Liver (tissue), 9 donors: ENCODE data around the gene PGGHG. TPM values are rescaled to one million over a fixed set of nuclear protein-coding genes. Genes with fewer than 3 reads are reported as not detected.

Source experiments
- DNase-seq: peaks from one replicate; pipeline ENCODE4 v3.0.0-alpha.2; 2017; ENCODE audit warnings: low spot score
- H3K27ac ChIP-seq, 2 donors: one replicate each; pipeline ENCODE4 v1.7.0; 2013; ENCODE audit warnings: inconsistent platforms in 2 of 2, low read length in 2 of 2, control low read depth in 1 of 2, low read depth in 1 of 2, mild to moderate bottlenecking in 1 of 2
- H3K27me3 ChIP-seq, 4 donors: one replicate each; pipeline versions ENCODE4 v1.6.1 to v1.7.0; 2013; ENCODE audit warnings: low read length in 3 of 4, inconsistent platforms in 1 of 4, mild to moderate bottlenecking in 1 of 4, moderate library complexity in 1 of 4; ENCODE audit not compliant: control insufficient read depth in 4 of 4, insufficient read depth in 4 of 4
- H3K36me3 ChIP-seq, 4 donors: one replicate each; pipeline versions ENCODE4 v1.6.1 to v1.7.0; 2013; ENCODE audit warnings: low read length in 3 of 4, mild to moderate bottlenecking in 3 of 4, low read depth in 1 of 4, moderate library complexity in 1 of 4; ENCODE audit not compliant: control insufficient read depth in 4 of 4, insufficient read depth in 3 of 4
- H3K4me1 ChIP-seq, 4 donors: one replicate each; pipeline versions ENCODE4 v1.6.1 to v1.7.0; 2013; ENCODE audit warnings: low read length in 3 of 4, mild to moderate bottlenecking in 3 of 4, moderate library complexity in 1 of 4; ENCODE audit not compliant: control insufficient read depth in 4 of 4, insufficient read depth in 4 of 4
- H3K4me3 ChIP-seq, 3 donors: one replicate each; pipeline versions ENCODE4 v1.6.1 to v1.7.0; 2013; ENCODE audit warnings: low read length in 3 of 3, control low read depth in 1 of 3, low read depth in 1 of 3, mild to moderate bottlenecking in 1 of 3
- H3K9ac ChIP-seq, 2 donors: one replicate each; pipeline ENCODE4 v1.7.0; 2013; ENCODE audit warnings: low read length in 2 of 2, mild to moderate bottlenecking in 2 of 2, moderate library complexity in 2 of 2, control low read depth in 1 of 2, low read depth in 1 of 2
- H3K9me3 ChIP-seq, 4 donors: one replicate each; pipeline versions ENCODE4 v1.6.1 to v1.7.0; 2013; ENCODE audit warnings: low read length in 3 of 4; ENCODE audit not compliant: control insufficient read depth in 4 of 4
- FOXA2 ChIP-seq: IDR thresholded peaks from 2 replicates; pipeline ENCODE4 v1.6.1; 2016; ENCODE audit warnings: antibody characterized with exemption
- GABPA ChIP-seq, 2 donors: IDR thresholded peaks in 1 of 2; conservative IDR thresholded peaks in 1 of 2; 2 replicates each; pipeline ENCODE4 v1.6.1; 2016; ENCODE audit warnings: antibody characterized with exemption in 2 of 2, mild to moderate bottlenecking in 1 of 2, moderate library complexity in 1 of 2
- HNF4A ChIP-seq, 2 donors: conservative IDR thresholded peaks; 2 replicates each; pipeline ENCODE4 v1.6.1; 2016; ENCODE audit warnings: antibody characterized with exemption in 2 of 2, mild to moderate bottlenecking in 2 of 2
- HNF4G ChIP-seq: IDR thresholded peaks from 2 replicates; pipeline ENCODE4 v1.6.1; 2016; ENCODE audit warnings: antibody characterized with exemption
- JUND ChIP-seq, 2 donors: IDR thresholded peaks; 2 replicates each; pipeline ENCODE4 v1.6.1; 2016; ENCODE audit warnings: antibody characterized with exemption in 2 of 2
- MAX ChIP-seq: IDR thresholded peaks from 2 replicates; pipeline ENCODE4 v1.6.1; 2016; ENCODE audit warnings: antibody characterized with exemption
- RAD21 ChIP-seq, 2 donors: IDR thresholded peaks; 2 replicates each; pipeline ENCODE4 v1.6.1; 2016; ENCODE audit warnings: antibody characterized with exemption in 2 of 2, mild to moderate bottlenecking in 2 of 2
- RXRA ChIP-seq, 2 donors: IDR thresholded peaks; 2 replicates each; pipeline ENCODE4 v1.6.1; 2017 to 2018; ENCODE audit warnings: antibody characterized with exemption in 2 of 2, mild to moderate bottlenecking in 1 of 2
- SP1 ChIP-seq: IDR thresholded peaks from 2 replicates; pipeline ENCODE4 v1.6.1; 2018; ENCODE audit warnings: antibody characterized with exemption, mild to moderate bottlenecking
- TAF1 ChIP-seq: conservative IDR thresholded peaks from 2 replicates; pipeline ENCODE4 v1.6.1; 2016; ENCODE audit warnings: antibody characterized with exemption, mild to moderate bottlenecking
- YY1 ChIP-seq: IDR thresholded peaks from 2 replicates; pipeline ENCODE4 v1.6.1; 2016; ENCODE audit warnings: antibody characterized with exemption, mild to moderate bottlenecking
- ZBTB33 ChIP-seq: IDR thresholded peaks from 2 replicates; pipeline ENCODE4 v1.6.1; 2016; ENCODE audit warnings: antibody characterized with exemption
- WGBS: extraction: QIAGEN DNeasy Blood & Tissue Kit; methylation state at CpG from one replicate; pipeline ENCODE4 v1.1.7; 2013; 5-methylcytosine and 5-hydroxymethylcytosine counted together
- polyA plus RNA-seq, 2 donors: library from polyadenylated mRNA; stranded (reverse) in 1 of 2; unstranded in 1 of 2; fragments of 200-250 nt in 1 of 2; fragments of >200 nt in 1 of 2; fragmentation: Nextera tagmentation in 1 of 2; extraction: Ambion mirVana in 1 of 2; gene quantifications; one replicate each; pipeline versions ENCODE4 v1.2.1 to v1.2.3, GENCODE V29; 2013 to 2015
- total RNA-seq, 2 donors: library from RNA; depleted of rRNA; stranded (reverse); fragments of >200 nt; gene quantifications; one replicate each; pipeline ENCODE4 v1.2.3, GENCODE V29; 2014
- TF ChIP-seq, protein P1 (sequence below): IDR thresholded peaks from 2 replicates; pipeline ENCODE4 v1.6.1; 2016; ENCODE audit warnings: antibody characterized with exemption
- TF ChIP-seq, protein P2 (sequence below): IDR thresholded peaks from 2 replicates; pipeline ENCODE4 v1.6.1; 2016; ENCODE audit warnings: antibody characterized with exemption, mild to moderate bottlenecking
- donor health status: healthy.
- donor health status: healthy.
- donor health status: healthy.
- donor health status: healthy.
- donor health status: healthy.

PGGHG gene
- total and polyA plus RNA-seq, 4 donors, result 1.3 to 11.4 (median 7.5) TPM

DNA sequence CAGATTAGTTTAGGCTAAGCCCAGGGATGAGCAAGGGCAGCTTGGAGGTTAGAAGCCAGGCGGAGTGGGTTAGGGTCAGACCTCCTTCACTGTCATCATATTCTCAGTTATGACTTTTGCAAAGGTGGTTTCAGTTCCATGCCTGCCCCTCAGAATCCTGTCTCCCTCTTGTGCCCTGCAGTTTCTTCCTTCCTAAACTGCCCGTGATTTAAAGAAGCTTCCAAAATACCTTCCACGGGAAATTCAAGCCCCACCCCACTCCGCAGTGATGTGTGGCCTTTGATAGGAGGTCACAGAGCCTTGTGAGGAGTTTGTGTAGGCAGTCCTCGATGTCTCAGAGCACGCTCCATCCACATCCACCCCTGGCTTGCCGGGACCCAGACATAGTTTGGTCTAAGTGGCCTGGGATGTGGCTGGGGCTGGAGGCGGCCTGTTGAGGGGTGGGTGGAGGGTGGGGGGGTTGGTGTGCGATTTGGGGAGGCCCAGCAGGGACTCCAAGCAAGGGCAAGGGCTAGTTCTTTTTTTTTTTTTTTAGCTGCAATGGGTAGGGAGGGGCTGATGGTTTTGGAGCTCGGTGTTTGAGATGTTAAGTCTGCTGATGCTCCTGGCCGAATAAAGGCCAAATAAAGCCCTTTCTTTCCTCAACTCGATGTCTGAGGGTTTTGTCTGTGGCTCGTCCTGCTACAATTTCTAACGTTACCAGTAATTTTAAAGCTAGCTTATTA lies 23.3 kb downstream of the PGGHG start:
- H3K27me3 ChIP-seq, result no peaks in the 10 kb centered on the region
- peaks cover 3 to 45% (median 19%) of the 10 kb centered on the region in 4 donors for H3K4me1 ChIP-seq
- H3K4me3 ChIP-seq, result peak overlapping the region in 2 of 3 donors; percentile 5 to 61
- H3K9ac ChIP-seq, result peak overlapping the region; percentile 45 to 91
- no peak for DNase-seq
- TF ChIP-seq RXRA (IDR thresholded peaks at IDR 0.05) (peak in 1 of 2 donors; percentile 12), RAD21 (IDR thresholded peaks at IDR 0.05) (no peak), SP1 (peak; percentile 0)
- no peaks in the 10 kb centered on the region for H3K36me3 ChIP-seq
- no peaks in the 10 kb centered on the region for H3K9me3 ChIP-seq
- peak overlapping the region; percentile 81 to 92 for H3K27ac ChIP-seq
- WGBS, result 69% methylated on average over 14 of the region's 14 CpGs

DNA sequence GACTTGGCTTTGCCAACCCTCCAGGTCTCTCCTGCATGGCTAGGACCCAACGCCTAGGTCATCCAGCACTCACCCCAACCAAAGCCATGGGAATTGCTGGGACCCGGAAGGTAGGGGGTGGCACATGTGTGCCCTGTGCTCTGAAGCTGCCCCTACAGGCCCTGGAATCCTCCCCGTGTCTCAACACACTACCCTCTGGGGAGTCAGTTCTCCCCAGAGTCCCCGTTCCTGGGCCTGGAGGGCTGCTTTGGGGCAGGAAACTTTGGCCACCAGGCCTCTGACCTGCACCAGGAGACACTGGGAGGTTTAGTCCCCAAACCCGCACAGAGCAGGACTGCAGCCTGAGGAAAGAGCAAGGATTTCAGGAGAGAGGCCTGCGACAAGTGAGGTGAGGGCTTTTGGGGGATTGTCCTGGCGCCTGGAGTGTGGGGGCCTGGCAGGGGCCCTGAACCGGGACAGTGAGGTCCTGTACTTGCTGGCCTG lies 24.4 kb downstream of the PGGHG start:
- H3K4me3 ChIP-seq, result peak overlapping the region; percentile 48 to 71 (median 61)
- DNase-seq, result no peak
- peak overlapping the region; percentile 81 to 91 for H3K9ac ChIP-seq
- H3K4me1 ChIP-seq, result peaks cover 3 to 46% (median 22%) of the 10 kb centered on the region in 4 donors
- TF ChIP-seq FOXA2 (no peak), RXRA (IDR thresholded peaks at IDR 0.05) (peak in 1 of 2 donors; percentile 12)
- no peaks in the 10 kb centered on the region for H3K9me3 ChIP-seq
- 60% methylated on average over 8 of the region's 8 CpGs for WGBS
- peak overlapping the region; percentile 81 to 92 for H3K27ac ChIP-seq
- no peaks in the 10 kb centered on the region for H3K36me3 ChIP-seq
- H3K27me3 ChIP-seq, result no peaks in the 10 kb centered on the region

DNA sequence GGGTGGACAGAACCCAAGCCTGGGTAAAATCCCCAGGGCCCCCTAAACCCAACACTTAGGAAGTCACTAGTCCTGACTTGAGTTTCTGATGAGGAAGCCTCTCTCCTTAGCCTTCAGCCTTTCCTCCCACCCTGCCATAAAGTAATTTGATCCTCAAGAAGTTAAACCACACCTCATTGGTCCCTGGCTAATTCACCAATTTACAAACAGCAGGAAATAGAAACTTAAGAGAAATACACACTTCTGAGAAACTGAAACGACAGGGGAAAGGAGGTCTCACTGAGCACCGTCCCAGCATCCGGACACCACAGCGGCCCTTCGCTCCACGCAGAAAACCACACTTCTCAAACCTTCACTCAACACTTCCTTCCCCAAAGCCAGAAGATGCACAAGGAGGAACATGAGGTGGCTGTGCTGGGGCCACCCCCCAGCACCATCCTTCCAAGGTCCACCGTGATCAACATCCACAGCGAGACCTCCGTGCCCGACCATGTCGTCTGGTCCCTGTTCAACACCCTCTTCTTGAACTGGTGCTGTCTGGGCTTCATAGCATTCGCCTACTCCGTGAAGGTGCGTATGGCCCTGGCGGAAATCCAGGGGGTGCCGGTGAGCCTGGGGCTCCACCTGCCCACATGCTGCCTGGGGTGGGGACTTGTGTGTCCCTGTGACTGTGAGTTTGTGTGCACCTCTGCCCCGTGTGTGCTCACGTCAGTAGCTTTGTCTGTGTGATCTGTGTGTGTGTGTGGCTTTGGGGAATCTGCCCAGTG lies 25.0 kb downstream of the PGGHG start, which contains the start of gene IFITM1:
IFITM1 (plus strand) TSS at position 254 of the 767 bp plus-strand sequence; CDS start at position 385, 131 bp downstream.
- H3K9ac ChIP-seq, result peak within 1 kb of the TSS; percentile 81 to 91
- H3K9me3 ChIP-seq, result no peaks in the 10 kb centered on the region
- H3K36me3 ChIP-seq, result no peaks in the 10 kb centered on the region
- H3K27ac ChIP-seq, result peak within 1 kb of the TSS; percentile 81 to 92
- no peak for DNase-seq
- peaks cover 3 to 46% (median 22%) of the 10 kb centered on the region in 4 donors for H3K4me1 ChIP-seq
- 35% methylated on average over 18 of the region's 18 CpGs for WGBS
- H3K27me3 ChIP-seq, result no peaks in the 10 kb centered on the region
- TF ChIP-seq MAX (no peak), RXRA (IDR thresholded peaks at IDR 0.05) (peak; percentile 29 to 46), HNF4A (conservative IDR thresholded peaks at IDR 0.05) (peak; percentile 22 to 52), ZBTB33 (no peak), SP1 (peak; percentile 68), HNF4G (no peak), YY1 (peak; percentile 6), TAF1 (peak; percentile 90), JUND (IDR thresholded peaks at IDR 0.05) (no peak), GABPA (IDR thresholded peaks at IDR 0.05 in 1 of 2, conservative IDR thresholded peaks at IDR 0.05 in 1 of 2) (no peak)
- TF ChIP-seq, protein P1, sequence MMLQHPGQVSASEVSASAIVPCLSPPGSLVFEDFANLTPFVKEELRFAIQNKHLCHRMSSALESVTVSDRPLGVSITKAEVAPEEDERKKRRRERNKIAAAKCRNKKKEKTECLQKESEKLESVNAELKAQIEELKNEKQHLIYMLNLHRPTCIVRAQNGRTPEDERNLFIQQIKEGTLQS, result no peak
- TF ChIP-seq, protein P2, sequence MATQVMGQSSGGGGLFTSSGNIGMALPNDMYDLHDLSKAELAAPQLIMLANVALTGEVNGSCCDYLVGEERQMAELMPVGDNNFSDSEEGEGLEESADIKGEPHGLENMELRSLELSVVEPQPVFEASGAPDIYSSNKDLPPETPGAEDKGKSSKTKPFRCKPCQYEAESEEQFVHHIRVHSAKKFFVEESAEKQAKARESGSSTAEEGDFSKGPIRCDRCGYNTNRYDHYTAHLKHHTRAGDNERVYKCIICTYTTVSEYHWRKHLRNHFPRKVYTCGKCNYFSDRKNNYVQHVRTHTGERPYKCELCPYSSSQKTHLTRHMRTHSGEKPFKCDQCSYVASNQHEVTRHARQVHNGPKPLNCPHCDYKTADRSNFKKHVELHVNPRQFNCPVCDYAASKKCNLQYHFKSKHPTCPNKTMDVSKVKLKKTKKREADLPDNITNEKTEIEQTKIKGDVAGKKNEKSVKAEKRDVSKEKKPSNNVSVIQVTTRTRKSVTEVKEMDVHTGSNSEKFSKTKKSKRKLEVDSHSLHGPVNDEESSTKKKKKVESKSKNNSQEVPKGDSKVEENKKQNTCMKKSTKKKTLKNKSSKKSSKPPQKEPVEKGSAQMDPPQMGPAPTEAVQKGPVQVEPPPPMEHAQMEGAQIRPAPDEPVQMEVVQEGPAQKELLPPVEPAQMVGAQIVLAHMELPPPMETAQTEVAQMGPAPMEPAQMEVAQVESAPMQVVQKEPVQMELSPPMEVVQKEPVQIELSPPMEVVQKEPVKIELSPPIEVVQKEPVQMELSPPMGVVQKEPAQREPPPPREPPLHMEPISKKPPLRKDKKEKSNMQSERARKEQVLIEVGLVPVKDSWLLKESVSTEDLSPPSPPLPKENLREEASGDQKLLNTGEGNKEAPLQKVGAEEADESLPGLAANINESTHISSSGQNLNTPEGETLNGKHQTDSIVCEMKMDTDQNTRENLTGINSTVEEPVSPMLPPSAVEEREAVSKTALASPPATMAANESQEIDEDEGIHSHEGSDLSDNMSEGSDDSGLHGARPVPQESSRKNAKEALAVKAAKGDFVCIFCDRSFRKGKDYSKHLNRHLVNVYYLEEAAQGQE, result peak; percentile 53
- peak within 1 kb of the TSS; percentile 48 to 71 (median 61) for H3K4me3 ChIP-seq
